LNCAP (cell line): ENCODE data around the gene NRGN.

Source experiments
- CTCF ChIP-seq: fragments of 450-650 bp; IDR thresholded peaks from 2 replicates; pipeline ENCODE4 v1.5.1; 2017; ENCODE audit warnings: mild to moderate bottlenecking

The NRGN gene

GRCh38 chr11:124739479-124740276 lies at the start of gene NRGN:
NRGN (plus strand) TSS chr11:124739942; CDS start chr11:124740085, 143 bp downstream.
- no peak for TF ChIP-seq CTCF

GRCh38 chr11:124693142-124693541 lies 46.6 kb upstream of the NRGN start:
- TF ChIP-seq CTCF, result no peak

GRCh38 chr11:124699547-124699946 lies 40.2 kb upstream of the NRGN start:
- no peak for TF ChIP-seq CTCF

- TF ChIP-seq CTCF, result no peak
Observed at GRCh38 chr11:124700028-124700427, 39.7 kb upstream of the NRGN start.

GRCh38 chr11:124707829-124708228 lies 31.9 kb upstream of the NRGN start:
- TF ChIP-seq CTCF, result no peak

- no peak for TF ChIP-seq CTCF
Observed at GRCh38 chr11:124712392-124712791, 27.4 kb upstream of the NRGN start.

- TF ChIP-seq CTCF, result no peak
Observed at GRCh38 chr11:124716591-124716990, 23.2 kb upstream of the NRGN start.

- no peak for TF ChIP-seq CTCF
Observed at GRCh38 chr11:124717421-124717785, 22.3 kb upstream of the NRGN start.
